HG02852 (cell line): ENCODE results near the gene ACYP2.
"Not testable (repeated sequence)": the region's sequence is repeated elsewhere in the genome, so short reads cannot be mapped to it uniquely, and the experiment has no call there.

Source experiments
- ATAC-seq: cut with Tn5 transposase; IDR thresholded peaks from one replicate; pipeline ENCODE4 v1.9.1; 2021; ENCODE audit warnings: mild to moderate bottlenecking, moderate library complexity; ENCODE audit not compliant: unreplicated experiment

The ACYP2 gene

GRCh38 chr2:54262015-54262765 is 146.8 kb downstream of the ACYP2 start:
- ATAC-seq = no peak

GRCh38 chr2:54265081-54265480 is 149.7 kb downstream of the ACYP2 start:
- ATAC-seq = not testable (repeated sequence)

GRCh38 chr2:54267577-54267976 is 152.2 kb downstream of the ACYP2 start:
- no peak for ATAC-seq

GRCh38 chr2:54271189-54271588 is 155.8 kb downstream of the ACYP2 start:
- peak; percentile 28 for ATAC-seq

GRCh38 chr2:54271843-54272627 is 156.6 kb downstream of the ACYP2 start:
- ATAC-seq = peak; percentile 96

GRCh38 chr2:54274781-54275242 is 159.4 kb downstream of the ACYP2 start:
- ATAC-seq = no peak

- ATAC-seq = no peak
Observed at GRCh38 chr2:54275541-54275940, 160.1 kb downstream of the ACYP2 start.

- no peak for ATAC-seq
Observed at GRCh38 chr2:54279385-54279784, 164.0 kb downstream of the ACYP2 start.

GRCh38 chr2:54284826-54285225 is 169.4 kb downstream of the ACYP2 start:
- no peak for ATAC-seq

GRCh38 chr2:54285451-54285850 is 170.0 kb downstream of the ACYP2 start:
- no peak for ATAC-seq

GRCh38 chr2:54287532-54287931 is 172.1 kb downstream of the ACYP2 start:
- no peak for ATAC-seq

- ATAC-seq = no peak
Observed at GRCh38 chr2:54289917-54290316, 174.5 kb downstream of the ACYP2 start.

- no peak for ATAC-seq
Observed at GRCh38 chr2:54290356-54291025, 175.1 kb downstream of the ACYP2 start.

- not testable (repeated sequence) for ATAC-seq
Observed at GRCh38 chr2:54294665-54295064, 179.2 kb downstream of the ACYP2 start.

- ATAC-seq = no peak
Observed at GRCh38 chr2:54295911-54296310, 180.5 kb downstream of the ACYP2 start.

GRCh38 chr2:54298514-54298913 is 183.1 kb downstream of the ACYP2 start:
- no peak for ATAC-seq

GRCh38 chr2:54303631-54304030 is 188.2 kb downstream of the ACYP2 start:
- no peak for ATAC-seq

- ATAC-seq = no peak
Observed at GRCh38 chr2:54306556-54306955, 191.1 kb downstream of the ACYP2 start.

- no peak for ATAC-seq
Observed at GRCh38 chr2:54308186-54308585, 192.8 kb downstream of the ACYP2 start.

- no peak for ATAC-seq
Observed at GRCh38 chr2:54308782-54309181, 193.4 kb downstream of the ACYP2 start.

- no peak for ATAC-seq
Observed at GRCh38 chr2:54310311-54310710, 194.9 kb downstream of the ACYP2 start.

GRCh38 chr2:54310961-54311360 is 195.5 kb downstream of the ACYP2 start:
- no peak for ATAC-seq
